GM18951 (cell line): ENCODE results near the gene SPON2.

Source experiments
- POLR2A ChIP-seq: IDR thresholded peaks from 4 replicates; pipeline ENCODE4 v1.6.1; 2011; ENCODE audit warnings: mild to moderate bottlenecking; ENCODE audit not compliant: insufficient read length, insufficient read depth; ENCODE audit errors: extremely low read depth
- in situ Hi-C: fragments of 300-500 bp; cut with MboI; formaldehyde crosslinking; loops from one replicate; pipeline ENCODE4 v1.12.0; 2022; ENCODE audit warnings: low sequenced_read_pairs, mixed read lengths, inconsistent platforms; ENCODE audit not compliant: unreplicated experiment

SPON2 gene

DNA sequence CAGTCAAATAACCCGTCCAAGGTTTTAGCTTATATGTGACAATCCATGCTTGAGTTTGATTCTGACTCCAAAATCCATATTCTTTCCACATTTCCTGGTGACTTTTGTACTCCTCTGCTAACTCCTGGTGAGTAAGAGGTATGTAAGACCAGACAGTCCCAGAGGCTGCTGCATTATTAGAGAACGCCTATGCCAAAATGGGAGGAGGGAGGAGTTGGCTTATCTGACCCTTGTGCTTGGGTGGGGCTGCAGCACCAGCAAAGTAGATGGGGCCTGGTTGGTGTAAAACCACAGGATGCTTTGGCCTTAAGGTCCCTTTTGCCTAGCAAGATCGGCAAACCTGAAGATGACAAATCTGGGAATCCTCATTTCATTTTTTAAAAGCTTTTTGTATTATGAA, 49.9 kb downstream of the SPON2 start:
- no peak for TF ChIP-seq POLR2A
- in situ Hi-C loops: no loop called here
